IMR-90 (cell line): ENCODE data around the gene TRIO. TPM values are rescaled to one million over a fixed set of nuclear protein-coding genes. Genes with fewer than 3 reads are reported as not detected.

ENCODE experiments used
- ATAC-seq: fragments of 200-7000 bp; cut with Tn5 transposase; 2 replicates; pipeline ENCODE4 v1.9.1; 2020; ENCODE audit warnings: low read depth, mild to moderate bottlenecking, moderate library complexity
- BruUV-seq: library from RNA; stranded (reverse); fragments of 400-500 nt; replicated peaks from 2 replicates; lab custom pipeline; 2021; lab: Mats Ljungman, UMichigan
- CTCF ChIA-PET: fragments of 300-600 bp; formaldehyde crosslinking; extraction: SDS; loops from one replicate; lab custom pipeline; 2021; ENCODE audit warnings: antibody characterized with exemption; lab: Yijun Ruan, JAX
- POLR2A ChIA-PET: fragments of 300-600 bp; sonication (Branson Sonifier 250); formaldehyde crosslinking; loops from one replicate; lab custom pipeline; 2022; ENCODE audit warnings: antibody characterized with exemption; ENCODE audit not compliant: unreplicated experiment; lab: Charles Lee
- DNase-seq: peaks from one replicate; pipeline ENCODE4 v3.0.0; 2013
- H2AFZ ChIP-seq: replicated peaks from 2 replicates; pipeline ENCODE3; 2013; ENCODE audit warnings: low read length, mild to moderate bottlenecking; ENCODE audit not compliant: poor library complexity
- H2AK5ac ChIP-seq: 2 replicates; pipeline ENCODE4 v1.6.1; 2013; ENCODE audit warnings: low read depth, low read length, inconsistent platforms
- H2AK9ac ChIP-seq: replicated peaks from 2 replicates; pipeline ENCODE3; 2013; ENCODE audit warnings: mild to moderate bottlenecking, low read depth, low read length, moderate library complexity; ENCODE audit not compliant: poor library complexity
- H2BK120ac ChIP-seq: 2 replicates; pipeline ENCODE4 v1.6.1; 2013; ENCODE audit warnings: low read depth, low read length, inconsistent platforms
- H2BK15ac ChIP-seq: 3 replicates; pipeline ENCODE4 v1.6.1; 2013; ENCODE audit warnings: low read depth, low read length, inconsistent platforms
- H2BK20ac ChIP-seq: 2 replicates; pipeline ENCODE4 v1.6.1; 2013; ENCODE audit warnings: low read depth, mild to moderate bottlenecking, inconsistent platforms, low read length, moderate library complexity
- H2BK5ac ChIP-seq: 2 replicates; pipeline ENCODE4 v1.6.1; 2013; ENCODE audit warnings: mild to moderate bottlenecking, low read depth, low read length, inconsistent platforms; ENCODE audit not compliant: poor library complexity, severe bottlenecking
- H3K14ac ChIP-seq: replicated peaks from 2 replicates; pipeline ENCODE4 v1.6.1; 2013; ENCODE audit warnings: low read depth, low read length, inconsistent platforms
- H3K18ac ChIP-seq: 2 replicates; pipeline ENCODE4 v1.6.1; 2013; ENCODE audit warnings: low read depth, low read length, control low read depth
- H3K23ac ChIP-seq: 2 replicates; pipeline ENCODE4 v1.6.1; 2013; ENCODE audit warnings: low read depth, low read length, inconsistent platforms
- H3K27ac ChIP-seq: 2 replicates; pipeline ENCODE4 v1.5.1; 2013; ENCODE audit warnings: mild to moderate bottlenecking, control low read depth, low read length; ENCODE audit not compliant: insufficient read depth
- H3K27me3 ChIP-seq: 2 replicates; pipeline ENCODE4 v1.6.1; 2013; ENCODE audit warnings: low read length; ENCODE audit not compliant: control insufficient read depth, insufficient read depth
- H3K36me3 ChIP-seq: 2 replicates; pipeline ENCODE4 v1.6.1; 2013; ENCODE audit warnings: low read length, mixed read lengths; ENCODE audit not compliant: control insufficient read depth, insufficient read depth
- H3K4ac ChIP-seq: 2 replicates; pipeline ENCODE4 v1.6.1; 2013; ENCODE audit warnings: low read depth, low read length, inconsistent platforms
- H3K4me1 ChIP-seq: 2 replicates; pipeline ENCODE4 v1.6.1; 2013; ENCODE audit warnings: low read length, mixed read lengths; ENCODE audit not compliant: control insufficient read depth, insufficient read depth
- H3K4me2 ChIP-seq: 2 replicates; pipeline ENCODE4 v1.6.1; 2013; ENCODE audit warnings: low read depth, mild to moderate bottlenecking, control low read depth, low read length, moderate library complexity
- H3K4me3 ChIP-seq: 2 replicates; pipeline ENCODE4 v1.5.1; 2013; ENCODE audit warnings: low read depth, mild to moderate bottlenecking, control low read depth, low read length, moderate library complexity; ENCODE audit not compliant: insufficient read depth
- H3K56ac ChIP-seq: 2 replicates; pipeline ENCODE4 v1.6.1; 2013; ENCODE audit warnings: low read length, inconsistent platforms; ENCODE audit not compliant: insufficient read depth; ENCODE audit errors: extremely low read depth
- H3K79me1 ChIP-seq, 2 experiments: 2 replicates each; pipeline ENCODE4 v1.6.1; 2013; ENCODE audit warnings: low read length in 2 of 2, inconsistent platforms in 1 of 2, low read depth in 1 of 2
- H3K9ac ChIP-seq: 2 replicates; pipeline ENCODE4 v1.6.1; 2013; ENCODE audit warnings: low read depth, low read length, control low read depth
- H3K9me1 ChIP-seq: 2 replicates; pipeline ENCODE4 v1.6.1; 2013; ENCODE audit warnings: low read length, inconsistent platforms; ENCODE audit not compliant: insufficient read depth
- H3K9me3 ChIP-seq: 2 replicates; pipeline ENCODE4 v1.6.1; 2013; ENCODE audit warnings: low read length; ENCODE audit not compliant: control insufficient read depth, insufficient read depth
- H4K20me1 ChIP-seq: 2 replicates; pipeline ENCODE4 v1.6.1; 2013; ENCODE audit warnings: low read length, inconsistent platforms; ENCODE audit not compliant: insufficient read depth
- H4K5ac ChIP-seq: 2 replicates; pipeline ENCODE4 v1.6.1; 2013; ENCODE audit warnings: mild to moderate bottlenecking, low read depth, low read length, control low read depth
- H4K8ac ChIP-seq, 2 experiments: 2 replicates each; pipeline ENCODE4 v1.6.1; 2013; ENCODE audit warnings: low read depth in 2 of 2, low read length in 2 of 2, control low read depth in 1 of 2, inconsistent platforms in 1 of 2
- H4K91ac ChIP-seq: 2 replicates; pipeline ENCODE4 v1.6.1; 2013; ENCODE audit warnings: low read depth, low read length, inconsistent platforms; ENCODE audit not compliant: insufficient read depth
- BHLHE40 ChIP-seq: fragments of 150-350 bp; IDR thresholded peaks from 2 replicates; pipeline ENCODE4 v1.6.1; 2016; ENCODE audit warnings: mild to moderate bottlenecking, low read depth, low read length
- CHD1 ChIP-seq: IDR thresholded peaks from 2 replicates; pipeline ENCODE4 v1.6.1; 2012; ENCODE audit warnings: low read depth, low read length, improper control_type of control experiment
- ELK1 ChIP-seq: fragments of 150-350 bp; IDR thresholded peaks from 2 replicates; pipeline ENCODE4 v1.6.1; 2016; ENCODE audit warnings: low read depth, mild to moderate bottlenecking, low read length, moderate library complexity, borderline replicate concordance
- MAFK ChIP-seq: IDR thresholded peaks from 2 replicates; pipeline ENCODE4 v1.6.1; 2012; ENCODE audit warnings: low read depth, low read length, improper control_type of control experiment
- MXI1 ChIP-seq: IDR thresholded peaks from 2 replicates; pipeline ENCODE4 v1.6.1; 2012; ENCODE audit warnings: low read depth, mild to moderate bottlenecking, low read length, moderate library complexity, borderline replicate concordance
- POLR2A ChIP-seq: IDR thresholded peaks from 2 replicates; pipeline ENCODE4 v1.6.1; 2012; ENCODE audit warnings: mild to moderate bottlenecking, low read depth, low read length
- RCOR1 ChIP-seq: IDR thresholded peaks from 2 replicates; pipeline ENCODE4 v1.6.1; 2012; ENCODE audit warnings: mild to moderate bottlenecking, low read length, improper control_type of control experiment; ENCODE audit not compliant: insufficient replicate concordance
- WGBS, 2 experiments: methylation state at CpG; one replicate each; pipeline versions ENCODE4 v1.1.5 to v1.1.7; 2013; ENCODE audit warnings: missing lambda C conversion rate in 2 of 2; ENCODE audit not compliant: insufficient read length in 1 of 2; ENCODE audit errors: extremely low coverage in 2 of 2; 5-methylcytosine and 5-hydroxymethylcytosine counted together
- dilution Hi-C: fragments of 300-500 bp; cut with HindIII; formaldehyde crosslinking; loops from one replicate; pipeline ENCODE4 v1.14.3; 2018; ENCODE audit warnings: low sequenced_read_pairs; ENCODE audit not compliant: unreplicated experiment
- in situ Hi-C: fragments of 300-500 bp; cut with MboI; formaldehyde crosslinking; loops from 3 replicates; pipeline ENCODE4 v1.14.3; 2019; ENCODE audit warnings: low sequenced_read_pairs, inconsistent platforms, mixed read lengths
- intact Hi-C: fragments of 100-400 bp; cut with micrococcal nuclease; formaldehyde crosslinking; loops from 2 replicates; pipeline ENCODE4 v1.10.0; 2022
- polyA plus RNA-seq, 3 experiments: library from polyadenylated mRNA; depleted of rRNA; stranded (reverse); fragments of >200 nt; gene quantifications; 2 replicates each; pipeline ENCODE4 v1.2.3, GENCODE V29; 2012; ENCODE audit warnings: low replicate concordance in 1 of 3
- total RNA-seq: library from RNA; depleted of rRNA; stranded (reverse); fragments of >200 nt; gene quantifications from 2 replicates; pipeline ENCODE4 v1.2.3, GENCODE V29; 2012
- TF ChIP-seq, protein P1 (sequence below): conservative IDR thresholded peaks from 2 replicates; pipeline ENCODE4 v1.5.1; 2012; ENCODE audit warnings: mild to moderate bottlenecking, low read depth, low read length, improper control_type of control experiment

Gene TRIO
- total and polyA plus RNA-seq, 2 of the 4 experiments (the other 2 are of a cell fraction), result 206 to 522 TPM

DNA sequence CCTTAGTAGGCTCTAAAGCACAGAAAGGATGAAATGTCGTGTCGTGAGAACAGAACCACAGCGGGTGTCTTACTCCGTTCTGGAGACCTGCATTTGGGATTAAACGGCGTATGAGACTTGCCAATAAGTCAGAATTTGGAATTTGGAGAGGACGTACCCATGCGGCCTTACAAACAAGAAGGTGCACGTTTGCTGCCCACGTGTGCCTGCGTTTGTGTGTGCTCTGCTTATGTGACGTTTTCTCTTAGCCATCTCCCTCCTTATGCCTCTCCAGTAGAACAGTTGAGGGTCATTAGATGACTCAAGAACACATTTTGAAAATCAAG is 266.9 kb downstream of the TRIO start:
- in situ Hi-C loops, result loop anchor here (25.0 kb wide), 1 partner anchor 602 kb away; no protein-coding TSS in a partner anchor
- no peaks in the 10 kb centered on the region for H3K27me3 ChIP-seq
- no peak overlapping the region for H2BK20ac ChIP-seq
- H2AFZ ChIP-seq, result no peak overlapping the region
- TF ChIP-seq, protein P1, sequence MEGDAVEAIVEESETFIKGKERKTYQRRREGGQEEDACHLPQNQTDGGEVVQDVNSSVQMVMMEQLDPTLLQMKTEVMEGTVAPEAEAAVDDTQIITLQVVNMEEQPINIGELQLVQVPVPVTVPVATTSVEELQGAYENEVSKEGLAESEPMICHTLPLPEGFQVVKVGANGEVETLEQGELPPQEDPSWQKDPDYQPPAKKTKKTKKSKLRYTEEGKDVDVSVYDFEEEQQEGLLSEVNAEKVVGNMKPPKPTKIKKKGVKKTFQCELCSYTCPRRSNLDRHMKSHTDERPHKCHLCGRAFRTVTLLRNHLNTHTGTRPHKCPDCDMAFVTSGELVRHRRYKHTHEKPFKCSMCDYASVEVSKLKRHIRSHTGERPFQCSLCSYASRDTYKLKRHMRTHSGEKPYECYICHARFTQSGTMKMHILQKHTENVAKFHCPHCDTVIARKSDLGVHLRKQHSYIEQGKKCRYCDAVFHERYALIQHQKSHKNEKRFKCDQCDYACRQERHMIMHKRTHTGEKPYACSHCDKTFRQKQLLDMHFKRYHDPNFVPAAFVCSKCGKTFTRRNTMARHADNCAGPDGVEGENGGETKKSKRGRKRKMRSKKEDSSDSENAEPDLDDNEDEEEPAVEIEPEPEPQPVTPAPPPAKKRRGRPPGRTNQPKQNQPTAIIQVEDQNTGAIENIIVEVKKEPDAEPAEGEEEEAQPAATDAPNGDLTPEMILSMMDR, result no peak
- TF ChIP-seq POLR2A (no peak), RCOR1 (no peak), MXI1 (no peak), CHD1 (no peak), ELK1 (no peak), MAFK (no peak), BHLHE40 (no peak)
- H4K91ac ChIP-seq, result no peak overlapping the region
- H3K56ac ChIP-seq, result no peak overlapping the region
- no peak overlapping the region for H3K4ac ChIP-seq
- H3K27ac ChIP-seq, result no peak overlapping the region
- H3K23ac ChIP-seq, result 0 out of 2 replicates have a peak overlapping the region, but pooled peaks have one; percentile 19
- no peak overlapping the region for H2BK15ac ChIP-seq
- H4K5ac ChIP-seq, result no peak overlapping the region
- ATAC-seq (no peak), DNase-seq (no peak)
- 88% methylated on average over 6 of the region's 12 CpGs; no CpG with 5 or more reads in 1 of the 2 experiments for WGBS, 2 experiments
- H2AK9ac ChIP-seq, result no peak overlapping the region
- H3K9ac ChIP-seq, result no peak overlapping the region
- dilution Hi-C loops, result no loop called here
- H4K20me1 ChIP-seq, result peaks cover 80% of the 10 kb centered on the region
- ChIA-PET CTCF (no interaction called here), POLR2A (no interaction called here)
- H3K4me2 ChIP-seq, result no peak overlapping the region
- H3K9me3 ChIP-seq, result no peaks in the 10 kb centered on the region
- H3K79me1 ChIP-seq, result peaks cover 52 to 92% of the 10 kb centered on the region in 2 experiments
- H2BK120ac ChIP-seq, result no peak overlapping the region
- no peak overlapping the region for H3K18ac ChIP-seq
- H2BK5ac ChIP-seq, result peak overlapping the region; percentile 50
- 0 out of 2 replicates have a peak overlapping the region, but pooled peaks have one; percentile 7 for H3K14ac ChIP-seq
- BruUV-seq, result no TSS peak
- H3K9me1 ChIP-seq, result peaks cover 36% of the 10 kb centered on the region
- H3K36me3 ChIP-seq, result peaks cover 82% of the 10 kb centered on the region
- H3K4me1 ChIP-seq, result peaks cover 26% of the 10 kb centered on the region
- no peak overlapping the region for H3K4me3 ChIP-seq
- peak overlapping the region; percentile 13 to 31; a peak in 2 of 4 replicates for H4K8ac ChIP-seq
- 0 out of 2 replicates have a peak overlapping the region, but pooled peaks have one; percentile 17 for H2AK5ac ChIP-seq
- intact Hi-C loops, result no loop called here
